ENCODE measurements around the gene ACACA.

The ACACA gene

DNA sequence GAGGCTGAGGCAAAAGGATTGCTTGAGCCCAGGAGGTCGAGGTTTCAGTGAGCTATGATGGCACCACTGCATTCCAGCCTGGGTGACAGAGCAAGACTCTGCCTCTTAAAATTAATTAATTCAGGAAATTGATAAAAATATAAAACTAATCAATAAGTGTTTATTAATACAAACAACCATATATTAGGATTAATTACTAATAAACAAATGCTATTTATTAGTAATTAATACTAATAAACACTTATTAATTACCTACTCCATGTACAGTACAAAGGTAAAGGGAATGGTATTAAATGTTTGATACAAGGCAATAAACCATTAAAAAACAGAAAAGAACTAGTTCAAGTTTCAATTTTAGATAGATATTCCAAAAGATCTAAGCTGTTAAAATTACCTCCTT is 150.0 kb downstream of the ACACA start:
- DNase-seq (ENCODE audit: low read depth, low spot score): no peak
- TF ChIP-seq, protein P1, sequence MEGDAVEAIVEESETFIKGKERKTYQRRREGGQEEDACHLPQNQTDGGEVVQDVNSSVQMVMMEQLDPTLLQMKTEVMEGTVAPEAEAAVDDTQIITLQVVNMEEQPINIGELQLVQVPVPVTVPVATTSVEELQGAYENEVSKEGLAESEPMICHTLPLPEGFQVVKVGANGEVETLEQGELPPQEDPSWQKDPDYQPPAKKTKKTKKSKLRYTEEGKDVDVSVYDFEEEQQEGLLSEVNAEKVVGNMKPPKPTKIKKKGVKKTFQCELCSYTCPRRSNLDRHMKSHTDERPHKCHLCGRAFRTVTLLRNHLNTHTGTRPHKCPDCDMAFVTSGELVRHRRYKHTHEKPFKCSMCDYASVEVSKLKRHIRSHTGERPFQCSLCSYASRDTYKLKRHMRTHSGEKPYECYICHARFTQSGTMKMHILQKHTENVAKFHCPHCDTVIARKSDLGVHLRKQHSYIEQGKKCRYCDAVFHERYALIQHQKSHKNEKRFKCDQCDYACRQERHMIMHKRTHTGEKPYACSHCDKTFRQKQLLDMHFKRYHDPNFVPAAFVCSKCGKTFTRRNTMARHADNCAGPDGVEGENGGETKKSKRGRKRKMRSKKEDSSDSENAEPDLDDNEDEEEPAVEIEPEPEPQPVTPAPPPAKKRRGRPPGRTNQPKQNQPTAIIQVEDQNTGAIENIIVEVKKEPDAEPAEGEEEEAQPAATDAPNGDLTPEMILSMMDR (IDR thresholded peaks at IDR 0.05; ENCODE audit: low read depth, low read length): no peak
- in situ Hi-C loops (cut with HindIII; ENCODE audit: low sequenced_read_pairs): no loop called here
- H3K4me3 ChIP-seq (ENCODE audit: low read depth, low read length): no peak overlapping the region

DNA sequence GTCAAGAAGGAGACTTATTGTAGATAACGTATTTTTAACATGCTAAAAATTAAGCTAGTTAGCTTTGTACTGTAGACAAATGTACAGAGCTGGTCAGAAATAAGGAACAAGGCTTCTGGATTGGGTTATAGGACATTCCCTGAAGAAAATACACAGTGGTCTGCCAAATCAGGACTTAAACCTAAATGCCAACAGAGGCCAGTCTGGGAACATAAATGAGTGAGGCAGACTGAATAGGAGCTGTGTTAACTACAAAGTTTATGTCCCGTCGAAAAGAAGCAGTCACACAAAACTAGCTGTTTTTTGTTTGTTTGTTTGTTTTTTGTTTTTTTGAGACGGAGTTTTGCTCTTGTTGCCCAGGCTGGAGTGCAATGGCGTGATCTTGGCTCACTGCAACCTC is 151.2 kb downstream of the ACACA start:
- in situ Hi-C loops (cut with HindIII; ENCODE audit: low sequenced_read_pairs): no loop called here
- TF ChIP-seq, protein P1 (IDR thresholded peaks at IDR 0.05; ENCODE audit: low read depth, low read length): no peak
- no peak for DNase-seq (ENCODE audit: low read depth, low spot score)
- no peak overlapping the region for H3K4me3 ChIP-seq (ENCODE audit: low read depth, low read length)

DNA sequence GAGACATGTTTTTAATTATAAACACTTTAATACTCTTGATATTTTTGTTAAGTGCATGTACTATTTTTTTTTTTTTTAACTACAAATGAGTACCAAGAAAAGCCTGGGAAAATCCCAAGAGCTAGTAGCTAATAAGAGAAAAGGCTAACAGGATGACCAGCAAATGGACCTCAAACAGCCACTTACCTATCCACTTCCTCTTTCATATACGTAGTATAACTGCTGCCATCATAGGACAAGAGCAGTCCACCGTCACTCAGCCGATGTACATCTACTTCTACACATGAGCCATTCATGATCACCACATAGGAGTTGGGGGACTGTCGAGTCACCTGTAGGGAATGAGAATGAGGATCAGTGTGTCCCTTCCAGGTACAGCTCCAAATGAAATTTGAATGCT is 158.8 kb downstream of the ACACA start:
- no peak for DNase-seq (ENCODE audit: low read depth, low spot score)
- TF ChIP-seq, protein P1 (IDR thresholded peaks at IDR 0.05; ENCODE audit: low read depth, low read length): no peak
- H3K4me3 ChIP-seq (ENCODE audit: low read depth, low read length): no peak overlapping the region
- in situ Hi-C loops (cut with HindIII; ENCODE audit: low sequenced_read_pairs): no loop called here

DNA sequence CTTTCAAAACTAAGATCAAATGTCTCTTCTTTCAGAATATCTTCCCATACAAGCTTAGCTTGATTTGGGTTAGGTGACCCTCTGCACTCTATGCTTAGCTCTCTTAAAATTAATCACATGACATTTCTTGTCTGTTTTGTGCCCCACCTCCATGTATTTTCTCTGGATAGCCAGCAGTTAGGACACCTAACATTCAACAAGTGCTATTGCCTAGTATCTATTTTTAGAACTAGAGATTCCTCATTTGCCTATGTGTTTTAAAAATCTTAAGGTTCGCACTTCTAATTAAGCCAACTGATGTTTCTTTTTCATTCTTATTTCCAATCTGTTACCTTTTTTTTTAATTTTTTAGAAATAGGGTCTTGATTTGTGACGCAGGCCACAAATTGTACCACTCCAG is 160.6 kb downstream of the ACACA start:
- no peak for DNase-seq (ENCODE audit: low read depth, low spot score)
- no peak overlapping the region for H3K4me3 ChIP-seq (ENCODE audit: low read depth, low read length)
- in situ Hi-C loops (cut with HindIII; ENCODE audit: low sequenced_read_pairs): no loop called here
- TF ChIP-seq, protein P1 (IDR thresholded peaks at IDR 0.05; ENCODE audit: low read depth, low read length): no peak

DNA sequence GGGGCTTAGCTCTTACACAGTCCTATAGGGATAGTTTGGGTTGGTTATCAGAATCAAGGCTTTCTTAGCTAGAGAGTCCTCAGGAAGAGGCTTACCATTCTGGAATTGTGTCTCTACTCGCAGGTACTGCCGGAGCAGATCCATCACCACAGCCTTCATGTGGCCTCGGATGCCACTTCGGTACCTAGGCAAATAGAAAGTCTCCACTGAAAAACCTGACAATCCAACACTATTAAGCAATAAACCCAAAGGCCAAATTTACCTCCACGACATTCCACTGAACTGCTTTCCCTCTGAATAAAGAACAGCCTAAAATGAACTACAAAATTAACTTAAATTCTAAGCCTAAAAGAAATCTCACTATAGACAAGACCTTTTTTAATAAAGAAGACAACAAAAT is 166.3 kb downstream of the ACACA start:
- in situ Hi-C loops (cut with HindIII; ENCODE audit: low sequenced_read_pairs): no loop called here
- TF ChIP-seq, protein P1 (IDR thresholded peaks at IDR 0.05; ENCODE audit: low read depth, low read length): no peak
- no peak overlapping the region for H3K4me3 ChIP-seq (ENCODE audit: low read depth, low read length)
- no peak for DNase-seq (ENCODE audit: low read depth, low spot score)

DNA sequence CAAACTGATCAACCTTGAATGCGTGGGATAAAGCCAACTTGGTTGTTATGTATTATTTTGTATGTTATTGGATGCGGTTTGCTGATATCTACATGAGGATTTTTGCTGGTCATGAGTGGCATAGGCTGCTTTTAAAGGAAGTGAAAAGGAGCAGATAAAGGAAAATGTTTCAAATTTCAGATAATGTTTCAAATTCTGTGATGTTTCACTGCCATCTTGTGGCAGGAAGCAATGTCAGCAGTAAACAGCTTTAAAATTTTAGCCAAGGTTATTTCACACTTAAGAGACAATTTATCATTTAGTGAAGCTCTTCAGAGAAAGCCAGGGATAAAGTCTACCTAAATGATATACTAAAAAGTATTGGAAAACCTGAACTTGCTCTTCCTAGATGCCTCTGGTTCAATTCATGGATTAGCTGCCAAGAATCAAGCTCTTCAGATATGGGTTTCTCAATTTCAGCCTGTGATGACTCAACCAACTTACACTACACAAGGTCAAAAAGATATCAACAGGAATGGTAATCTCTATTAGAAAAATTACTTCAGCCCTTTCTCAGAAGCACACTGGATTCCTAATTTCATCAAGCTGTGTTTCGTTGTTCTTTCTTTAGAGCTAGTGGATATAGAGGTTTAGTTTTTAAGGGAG is 166.8 kb downstream of the ACACA start:
- TF ChIP-seq, protein P1 (IDR thresholded peaks at IDR 0.05; ENCODE audit: low read depth, low read length): peak; percentile 71
- H3K4me3 ChIP-seq (ENCODE audit: low read depth, low read length): no peak overlapping the region
- DNase-seq (ENCODE audit: low read depth, low spot score): peak; percentile 50
- in situ Hi-C loops (cut with HindIII; ENCODE audit: low sequenced_read_pairs): no loop called here

Measured in astrocyte of the spinal cord (primary cell).